ENCODE measurements around the gene AKAP8L. TPM values are rescaled to one million over a fixed set of nuclear protein-coding genes. Genes with fewer than 3 reads are reported as not detected.

The AKAP8L gene
- total and polyA plus RNA-seq, 10 of the 15 experiments (the other 5 are each of a cell fraction or from before 2014, with no cell fraction given) = 0.66 to 64.3 (median 40.0) TPM

- intact Hi-C loops (cut with micrococcal nuclease; ENCODE audit: unreplicated experiment) = no loop called here
- H3K4me3 ChIP-seq = no peak overlapping the region
- ChIA-PET RAD21 (ENCODE audit: unreplicated experiment) (no interaction called here), CTCF (no interaction called here), POLR2A (interaction anchor here (1.1 kb wide), 1 partner anchor 29 kb away, joined by 4 read pairs; no protein-coding TSS in a partner anchor), SMC1A (ENCODE audit: uncharacterized antibody, unreplicated experiment) (interaction anchor here (2.2 kb wide), 1 partner anchor 19 kb away, joined by 5 read pairs; the partner anchor contains the start of gene AKAP8L)
- DNase-seq (ENCODE audit: low read depth, low spot score) = no peak
- no peak overlapping the region for H3K9ac ChIP-seq (ENCODE audit: control insufficient read depth, insufficient read depth, low read length)
- TF ChIP-seq FOXM1 (IDR thresholded peaks at IDR 0.05; ENCODE audit: low read depth, low read length) (no peak), CEBPZ (IDR thresholded peaks at IDR 0.05; ENCODE audit: low read depth, low read length) (no peak), ZZZ3 (IDR thresholded peaks at IDR 0.05; ENCODE audit: control insufficient read depth, insufficient read length, low read depth) (no peak), TCF7 (IDR thresholded peaks at IDR 0.05; ENCODE audit: borderline replicate concordance) (no peak), BACH1 (IDR thresholded peaks at IDR 0.05; ENCODE audit: borderline replicate concordance) (no peak), SRF (IDR thresholded peaks at IDR 0.05; ENCODE audit: low read depth in 2 of 2, low read length in 2 of 2) (no peak), JUNB (IDR thresholded peaks at IDR 0.05) (no peak), FOS (IDR thresholded peaks at IDR 0.05; ENCODE audit: borderline replicate concordance, extremely low read depth, insufficient read length) (no peak), RAD21 (IDR thresholded peaks at IDR 0.05; ENCODE audit: insufficient read depth, low read depth, low read length) (no peak), KAT2A (conservative IDR thresholded peaks at IDR 0.05; ENCODE audit: control insufficient read depth, low read depth, low read length) (no peak), CBFB (IDR thresholded peaks at IDR 0.05; ENCODE audit: low read depth) (no peak)
- TF ChIP-seq, protein P1, sequence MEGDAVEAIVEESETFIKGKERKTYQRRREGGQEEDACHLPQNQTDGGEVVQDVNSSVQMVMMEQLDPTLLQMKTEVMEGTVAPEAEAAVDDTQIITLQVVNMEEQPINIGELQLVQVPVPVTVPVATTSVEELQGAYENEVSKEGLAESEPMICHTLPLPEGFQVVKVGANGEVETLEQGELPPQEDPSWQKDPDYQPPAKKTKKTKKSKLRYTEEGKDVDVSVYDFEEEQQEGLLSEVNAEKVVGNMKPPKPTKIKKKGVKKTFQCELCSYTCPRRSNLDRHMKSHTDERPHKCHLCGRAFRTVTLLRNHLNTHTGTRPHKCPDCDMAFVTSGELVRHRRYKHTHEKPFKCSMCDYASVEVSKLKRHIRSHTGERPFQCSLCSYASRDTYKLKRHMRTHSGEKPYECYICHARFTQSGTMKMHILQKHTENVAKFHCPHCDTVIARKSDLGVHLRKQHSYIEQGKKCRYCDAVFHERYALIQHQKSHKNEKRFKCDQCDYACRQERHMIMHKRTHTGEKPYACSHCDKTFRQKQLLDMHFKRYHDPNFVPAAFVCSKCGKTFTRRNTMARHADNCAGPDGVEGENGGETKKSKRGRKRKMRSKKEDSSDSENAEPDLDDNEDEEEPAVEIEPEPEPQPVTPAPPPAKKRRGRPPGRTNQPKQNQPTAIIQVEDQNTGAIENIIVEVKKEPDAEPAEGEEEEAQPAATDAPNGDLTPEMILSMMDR (IDR thresholded peaks at IDR 0.05 in 2 of 3, conservative IDR thresholded peaks at IDR 0.05 in 1 of 3; ENCODE audit: control insufficient read depth in 2 of 3, extremely low read depth in 1 of 3, insufficient read depth in 1 of 3, low read depth in 3 of 3, low read length in 3 of 3) = no peak
- TF ChIP-seq, protein P2, sequence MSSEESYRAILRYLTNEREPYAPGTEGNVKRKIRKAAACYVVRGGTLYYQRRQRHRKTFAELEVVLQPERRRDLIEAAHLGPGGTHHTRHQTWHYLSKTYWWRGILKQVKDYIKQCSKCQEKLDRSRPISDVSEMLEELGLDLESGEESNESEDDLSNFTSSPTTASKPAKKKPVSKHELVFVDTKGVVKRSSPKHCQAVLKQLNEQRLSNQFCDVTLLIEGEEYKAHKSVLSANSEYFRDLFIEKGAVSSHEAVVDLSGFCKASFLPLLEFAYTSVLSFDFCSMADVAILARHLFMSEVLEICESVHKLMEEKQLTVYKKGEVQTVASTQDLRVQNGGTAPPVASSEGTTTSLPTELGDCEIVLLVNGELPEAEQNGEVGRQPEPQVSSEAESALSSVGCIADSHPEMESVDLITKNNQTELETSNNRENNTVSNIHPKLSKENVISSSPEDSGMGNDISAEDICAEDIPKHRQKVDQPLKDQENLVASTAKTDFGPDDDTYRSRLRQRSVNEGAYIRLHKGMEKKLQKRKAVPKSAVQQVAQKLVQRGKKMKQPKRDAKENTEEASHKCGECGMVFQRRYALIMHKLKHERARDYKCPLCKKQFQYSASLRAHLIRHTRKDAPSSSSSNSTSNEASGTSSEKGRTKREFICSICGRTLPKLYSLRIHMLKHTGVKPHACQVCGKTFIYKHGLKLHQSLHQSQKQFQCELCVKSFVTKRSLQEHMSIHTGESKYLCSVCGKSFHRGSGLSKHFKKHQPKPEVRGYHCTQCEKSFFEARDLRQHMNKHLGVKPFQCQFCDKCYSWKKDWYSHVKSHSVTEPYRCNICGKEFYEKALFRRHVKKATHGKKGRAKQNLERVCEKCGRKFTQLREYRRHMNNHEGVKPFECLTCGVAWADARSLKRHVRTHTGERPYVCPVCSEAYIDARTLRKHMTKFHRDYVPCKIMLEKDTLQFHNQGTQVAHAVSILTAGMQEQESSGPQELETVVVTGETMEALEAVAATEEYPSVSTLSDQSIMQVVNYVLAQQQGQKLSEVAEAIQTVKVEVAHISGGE (CRISPR knock-in tag; IDR thresholded peaks at IDR 0.05) = no peak
- 0% methylated on average over 2 of the region's 2 CpGs for WGBS (ENCODE audit: insufficient coverage, insufficient replicate concordance, low lambda C conversion rate, missing lambda C conversion rate)
- no peaks in the 10 kb centered on the region for H3K79me2 ChIP-seq (ENCODE audit: control insufficient read depth, insufficient read depth, low read length)
- no peaks in the 10 kb centered on the region for H3K36me3 ChIP-seq (ENCODE audit: control insufficient read depth in 2 of 2, insufficient read depth in 2 of 2, low read length in 1 of 2)
- no peak for ATAC-seq
- no peaks in the 10 kb centered on the region; the same call in 1 of the 2 replicates for H3K4me1 ChIP-seq (ENCODE audit: control insufficient read depth, insufficient read depth, low read length)
- in situ Hi-C loops (cut with MboI) = no loop called here
- FAIRE-seq = no peak
- no TSS peak for BruUV-seq (replicated peaks)
- H3K4me2 ChIP-seq (ENCODE audit: control insufficient read depth, insufficient read depth) = no peak overlapping the region
- no peaks in the 10 kb centered on the region for H3K9me3 ChIP-seq (replicated peaks; ENCODE audit: control insufficient read depth, insufficient read depth, low read length)
- no peak overlapping the region for H3K27ac ChIP-seq (ENCODE audit: control insufficient read depth, insufficient read depth)
- H2AFZ ChIP-seq (ENCODE audit: control insufficient read depth, low read depth, low read length) = no peak overlapping the region
- no peaks in the 10 kb centered on the region for H3K27me3 ChIP-seq (replicated peaks in 1 of 2; ENCODE audit: control insufficient read depth in 2 of 2, insufficient read depth in 2 of 2, low read length in 1 of 2)
- no peaks in the 10 kb centered on the region; the same call in 1 of the 2 replicates for H4K20me1 ChIP-seq (ENCODE audit: control insufficient read depth, insufficient read depth)
Observed at GRCh38 chr19:15438124-15438496, 19.3 kb upstream of the AKAP8L start.
